Right ventricle myocardium superior (tissue), 1 donor: ENCODE measurements around the gene HABP2. TPM values are rescaled to one million over a fixed set of nuclear protein-coding genes. Genes with fewer than 3 reads are reported as not detected.
A peak's percentile ranks its signal among the peaks of the same experiment; 100 is the strongest.

Source experiments
- ATAC-seq: fragments of 200-7000 bp; cut with Tn5 transposase; one replicate; pipeline ENCODE4 v1.9.1; 2020; ENCODE audit warnings: mild to moderate bottlenecking; ENCODE audit not compliant: poor library complexity
- DNase-seq: peaks from one replicate; pipeline ENCODE4 v3.0.0-alpha.2; 2020
- intact Hi-C: fragments of 100-400 bp; cut with DNase I; formaldehyde crosslinking; loops from one replicate; pipeline ENCODE4 v1.11.2; 2022
- total RNA-seq: library from RNA; stranded (reverse); fragmentation: NEBNext Ultra II Directional; extraction: Animal tissue kit (Norgen Biotek cat#: 25700); gene quantifications from one replicate; pipeline ENCODE4 v1.2.1, GENCODE V29; 2021
- donor health status: DM: no; HTN: yes; CAD: no; lungs with severe emphysema.

The HABP2 gene
- total RNA-seq, 1 donor from 2014 or later: 0.24 TPM

DNA sequence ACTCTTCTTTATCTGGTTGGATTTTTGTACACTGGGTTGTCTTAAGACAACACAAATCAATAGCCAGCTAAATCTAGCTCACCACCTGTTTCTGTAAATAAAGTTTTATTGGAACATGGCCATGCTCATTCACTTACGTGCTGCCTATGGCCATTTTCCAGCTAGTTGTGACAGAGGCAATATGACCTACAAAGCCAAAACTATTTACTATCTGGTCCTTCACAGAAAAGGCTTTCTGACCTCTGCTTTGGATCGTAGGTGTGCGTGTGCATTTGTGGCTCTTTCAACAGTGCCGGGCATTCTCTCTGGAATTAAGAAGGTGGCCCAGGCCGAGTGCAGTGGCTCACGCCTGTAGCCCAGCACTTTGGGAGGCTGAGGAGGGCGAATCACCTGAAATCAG lies 65.5 kb downstream of the HABP2 start:
- ATAC-seq (peak; percentile 30), DNase-seq (no peak)

DNA sequence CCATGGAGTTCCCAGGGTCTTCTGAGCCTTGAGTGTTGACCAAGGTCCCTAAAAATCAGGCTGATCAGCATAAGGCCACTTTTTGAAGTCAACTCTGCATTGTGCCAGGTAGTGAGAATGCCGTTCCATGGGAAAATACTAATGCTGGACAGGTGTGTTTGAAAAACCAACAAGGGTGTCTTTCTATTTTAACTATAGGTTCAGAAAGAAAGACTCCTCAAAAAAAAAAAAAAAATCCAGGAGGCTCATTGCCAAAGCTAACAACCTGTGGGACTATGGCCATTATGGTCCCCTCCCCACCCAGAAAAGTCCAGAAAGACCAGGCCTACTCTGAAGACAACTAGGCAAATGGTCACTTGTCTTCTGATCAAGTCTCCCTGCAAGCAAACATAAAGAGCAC lies 66.5 kb downstream of the HABP2 start:
- intact Hi-C loops: no loop called here
- ATAC-seq: no peak

More for the DNA sequence above, 65.5 kb downstream of the HABP2 start:
- intact Hi-C loops: no loop called here

DNA sequence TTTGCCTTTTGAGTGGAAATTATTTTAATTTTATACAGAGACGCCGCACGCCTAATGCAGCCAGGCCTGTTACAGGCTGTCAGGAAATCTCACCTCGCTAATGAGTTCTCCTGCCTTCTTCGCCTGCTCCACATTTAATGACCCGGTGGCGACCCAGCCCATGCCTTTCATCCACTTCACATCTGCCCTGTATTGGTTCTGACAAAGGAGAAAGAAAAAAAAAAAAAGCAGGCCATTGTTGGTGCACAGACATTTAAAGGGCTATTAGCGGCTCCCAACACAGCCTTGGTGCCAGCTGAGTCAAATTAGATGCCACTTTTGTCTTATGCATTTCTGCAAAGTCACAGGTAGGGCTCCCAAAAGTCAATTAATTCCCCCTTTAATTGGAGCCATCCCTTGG lies 67.7 kb downstream of the HABP2 start:
- DNase-seq: no peak
- intact Hi-C loops: no loop called here
- no peak for ATAC-seq

More for the DNA sequence above, 66.5 kb downstream of the HABP2 start:
- no peak for DNase-seq

DNA sequence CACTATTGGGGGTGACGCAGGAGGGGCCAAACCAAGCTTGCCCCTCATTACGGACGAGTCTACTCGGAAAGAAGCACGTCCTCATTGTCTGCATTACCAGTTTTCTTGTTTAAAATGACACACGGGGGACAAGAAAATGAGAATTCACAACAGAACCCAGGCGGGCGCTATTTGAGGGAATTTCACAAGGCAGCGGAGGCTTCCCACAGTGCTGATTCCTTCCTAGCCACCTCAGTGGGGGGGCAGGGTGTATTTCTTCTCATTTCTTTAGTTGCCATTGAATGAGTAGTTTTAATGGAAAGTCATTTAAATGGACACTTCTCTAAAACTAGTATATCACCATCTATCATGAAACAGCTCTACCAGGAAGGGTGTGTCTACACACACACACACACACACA lies 68.1 kb downstream of the HABP2 start:
- no peak for DNase-seq
- ATAC-seq: no peak
- intact Hi-C loops: no loop called here

DNA sequence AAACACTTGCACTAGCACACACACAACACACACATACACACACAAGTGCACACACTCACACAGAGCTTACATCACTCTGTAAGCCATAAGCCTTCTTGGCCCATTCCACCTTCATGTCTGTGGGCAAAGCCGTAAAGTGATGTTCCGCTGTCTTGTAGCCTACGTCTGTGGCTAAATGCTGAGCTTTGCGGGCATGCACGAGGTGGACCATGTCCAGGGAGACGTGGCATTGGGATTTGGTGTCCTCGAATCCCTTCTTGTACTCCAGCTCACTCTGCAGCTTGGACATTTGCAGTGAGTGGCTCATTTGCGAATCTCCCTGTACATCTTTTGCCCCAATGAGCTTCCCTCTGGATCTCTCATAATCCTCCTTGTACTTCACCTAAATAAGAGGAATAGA lies 68.9 kb downstream of the HABP2 start:
- DNase-seq: no peak
- no peak for ATAC-seq
- intact Hi-C loops: no loop called here

DNA sequence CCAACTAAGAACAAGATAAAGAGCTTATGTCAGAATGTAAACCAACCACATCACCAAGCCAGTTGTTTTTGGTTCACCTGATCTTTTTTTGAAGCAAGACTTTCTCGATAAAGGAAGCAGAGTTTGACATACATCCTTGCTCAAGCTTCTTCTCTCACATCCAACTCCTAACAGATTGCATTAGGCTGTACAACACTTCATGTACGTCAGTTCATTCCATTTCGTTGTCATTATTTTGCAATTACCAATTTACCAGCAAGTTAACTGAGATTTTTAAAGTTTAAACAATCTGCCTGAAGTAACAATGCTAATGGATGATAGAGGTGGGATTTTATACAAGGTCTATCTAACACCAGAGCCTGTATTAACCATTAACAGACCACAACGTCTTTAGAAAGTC lies 70.0 kb downstream of the HABP2 start:
- intact Hi-C loops: no loop called here
- no peak for ATAC-seq
- DNase-seq: no peak

DNA sequence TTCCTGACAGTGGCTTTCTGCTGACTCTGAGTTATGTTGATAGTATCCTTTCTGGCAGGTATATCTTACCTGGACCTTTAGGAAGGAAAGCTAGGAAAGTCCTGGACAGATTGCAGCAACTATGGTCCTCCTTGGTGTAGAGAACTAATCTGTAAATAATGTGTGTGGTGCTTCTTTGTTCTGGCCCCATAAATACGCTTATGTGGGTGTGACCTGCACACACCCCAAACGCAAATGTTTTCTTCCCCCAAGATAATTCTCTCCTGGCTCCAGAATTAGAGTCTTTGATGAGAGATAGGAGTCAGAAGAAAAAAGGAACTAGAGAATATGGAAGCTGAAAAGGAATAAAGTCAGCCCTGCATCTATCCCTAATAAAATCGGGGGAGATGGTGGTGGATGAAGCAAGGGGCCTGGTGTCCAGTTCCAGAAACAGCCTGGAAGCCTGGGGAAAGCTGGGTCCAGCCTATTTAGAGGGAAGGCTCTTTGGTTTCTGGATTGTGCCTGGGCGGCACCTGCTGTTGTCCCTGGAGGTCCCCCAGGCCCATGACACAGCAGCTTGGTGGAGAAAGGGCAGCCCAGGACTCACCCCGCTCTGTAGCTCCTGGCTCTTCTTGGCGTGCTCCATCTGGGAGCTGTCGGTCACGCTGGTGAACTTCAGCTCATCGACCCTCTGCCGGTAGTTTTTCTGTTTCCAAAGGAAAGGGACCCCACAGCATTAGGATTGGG lies 72.8 kb downstream of the HABP2 start:
- no peak for ATAC-seq
- DNase-seq: no peak
- intact Hi-C loops: no loop called here

DNA sequence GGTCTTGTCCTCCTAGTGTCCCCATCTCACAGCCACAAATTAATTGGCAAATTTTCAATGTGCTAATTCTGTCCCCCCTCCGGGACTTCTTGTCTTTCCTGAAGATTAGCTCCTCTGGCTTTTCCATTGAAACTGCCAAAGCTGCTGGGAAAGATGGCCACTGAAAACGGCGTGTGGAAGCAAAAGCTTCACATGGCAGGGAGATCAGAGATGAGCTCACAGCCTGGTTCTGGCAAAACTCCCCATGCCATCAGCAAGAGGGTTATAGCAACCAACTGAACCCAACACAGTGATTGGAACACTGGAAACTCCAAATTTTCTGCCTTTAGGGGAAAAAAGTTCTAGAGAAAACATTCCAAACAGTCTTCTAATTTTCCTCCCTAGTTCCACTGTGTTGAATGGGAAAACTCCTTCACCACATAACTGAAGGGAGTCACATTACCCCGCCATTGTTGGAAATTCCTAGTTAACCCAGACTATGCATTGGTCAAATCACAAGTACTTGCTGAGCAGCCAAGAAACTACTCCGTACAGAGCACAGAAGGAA lies 74.0 kb downstream of the HABP2 start:
- ATAC-seq (peak; percentile 20), DNase-seq (no peak)
- intact Hi-C loops: no loop called here

DNA sequence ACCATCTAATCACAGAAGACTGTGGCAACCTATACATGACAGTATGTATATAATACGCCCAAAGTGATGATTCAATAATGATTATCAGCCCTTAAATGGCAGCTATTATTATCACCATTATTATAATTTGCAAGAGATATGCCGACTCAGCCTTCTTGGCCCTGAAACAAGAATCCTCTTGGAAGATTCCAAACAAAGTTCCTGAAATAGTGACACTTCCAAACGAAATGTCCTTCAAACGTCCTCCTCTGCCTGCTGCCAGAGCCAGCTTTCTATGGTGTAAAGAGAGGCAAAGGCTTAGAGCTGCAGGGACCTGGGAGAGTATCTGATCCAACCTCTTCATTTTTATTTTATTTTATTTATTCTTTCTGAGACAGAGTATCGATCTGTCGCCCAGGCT lies 75.0 kb downstream of the HABP2 start:
- intact Hi-C loops: no loop called here
- DNase-seq (no peak), ATAC-seq (peak; percentile 78)

DNA sequence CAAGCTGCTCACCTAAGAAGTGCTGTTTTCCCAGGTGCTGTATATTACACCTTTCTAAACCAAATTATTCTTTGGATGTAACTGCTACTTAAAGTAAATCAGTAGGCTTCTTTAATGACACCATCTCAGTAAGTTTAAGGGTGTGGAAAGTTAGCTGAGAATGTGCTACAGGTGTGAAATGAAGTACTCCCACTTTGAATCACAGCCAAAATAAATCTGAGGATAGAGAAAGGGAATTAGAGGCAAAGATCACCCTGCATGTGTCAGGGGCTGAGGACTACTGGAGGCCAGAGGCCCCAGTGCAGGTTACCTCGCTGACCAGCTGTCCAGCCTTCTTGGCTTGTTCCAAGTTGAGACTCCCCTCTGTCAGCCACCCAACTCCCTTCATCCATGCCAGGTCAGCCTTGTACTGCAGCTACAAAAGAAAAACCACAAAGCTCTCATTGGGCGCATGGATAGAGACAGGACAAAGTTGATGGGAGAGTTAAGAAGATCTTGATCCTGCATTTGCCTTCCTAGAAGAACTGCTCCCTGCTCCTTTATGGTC lies 75.8 kb downstream of the HABP2 start:
- DNase-seq: no peak
- ATAC-seq: peak; percentile 4
- intact Hi-C loops: no loop called here

DNA sequence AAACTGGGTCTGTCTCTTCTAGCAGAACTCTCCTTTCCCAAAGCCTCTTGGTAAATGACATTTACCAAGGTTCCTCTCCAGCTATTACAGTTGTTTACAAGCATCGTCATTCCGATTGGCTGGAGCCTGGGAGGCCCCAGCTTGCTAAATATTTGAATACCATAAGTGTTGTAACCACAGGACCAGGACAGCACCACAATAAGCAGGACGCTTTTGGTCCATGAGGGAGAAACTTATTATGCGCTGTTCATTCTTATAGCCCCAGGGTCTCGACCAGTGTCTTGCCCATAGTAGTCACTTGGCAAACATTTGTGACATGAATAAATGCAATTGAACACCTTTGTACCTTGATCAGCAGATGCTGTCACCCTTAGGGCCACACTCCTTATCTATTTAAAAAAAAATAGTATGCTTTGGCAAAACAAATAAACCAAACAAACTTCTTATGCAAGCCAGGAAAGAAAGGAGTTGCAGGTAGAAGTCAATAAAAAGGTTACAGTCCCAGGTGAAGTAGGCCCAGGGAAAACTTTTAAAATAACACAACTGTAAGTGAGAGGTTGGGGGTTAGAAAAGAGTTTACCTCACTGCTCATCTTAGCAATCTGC lies 78.2 kb downstream of the HABP2 start:
- ATAC-seq: no peak
- no peak for DNase-seq
- intact Hi-C loops: no loop called here

DNA sequence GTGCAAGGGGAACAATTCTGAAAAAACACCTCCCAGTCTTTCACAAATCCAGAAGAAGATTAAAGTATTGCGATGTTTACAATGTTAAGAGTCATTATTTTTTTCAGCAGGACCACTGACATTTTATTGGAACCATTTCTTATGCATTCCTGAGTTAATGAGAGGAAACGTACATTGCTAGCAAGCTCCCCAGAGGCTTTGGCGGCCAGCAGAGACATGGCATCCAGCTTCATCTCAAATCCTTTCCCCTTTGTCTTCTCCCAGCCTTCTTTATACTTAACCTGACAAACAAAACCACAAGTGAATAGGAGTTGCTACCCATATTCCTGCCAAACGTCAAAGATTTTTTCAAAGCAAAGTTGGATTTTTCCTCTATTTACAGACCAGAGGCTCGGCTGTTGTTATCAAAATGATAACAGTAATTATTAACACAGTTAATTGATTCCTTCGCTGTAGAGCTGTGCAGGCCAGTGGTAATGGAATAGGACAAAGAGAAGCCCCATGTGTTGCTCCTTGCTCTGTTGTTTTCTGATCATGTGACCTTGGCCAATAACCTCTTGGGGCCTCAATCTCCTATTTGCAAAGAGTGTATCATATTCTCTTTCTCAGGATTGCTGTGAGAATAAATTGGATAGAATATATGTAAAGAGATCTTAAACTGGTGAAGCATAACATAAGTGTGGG lies 79.0 kb downstream of the HABP2 start:
- DNase-seq: no peak
- ATAC-seq: no peak
- intact Hi-C loops: no loop called here

Other genes with a start within 250 kb of the HABP2 start
- gene NRAP, start 111.0 kb downstream of the HABP2 start, total RNA-seq: 754 TPM
- 12.9 TPM for gene CASP7, start 126.9 kb downstream of the HABP2 start, total RNA-seq
- gene PLEKHS1, start 198.6 kb downstream of the HABP2 start, total RNA-seq: not detected